Spinal cord (tissue), 10 donors: Measurements from ENCODE around the gene MORC1. TPM values are rescaled to one million over a fixed set of nuclear protein-coding genes. Genes with fewer than 3 reads are reported as not detected.

ENCODE experiments used
- DNase-seq, 6 donors: peaks; one replicate each; pipeline versions ENCODE4 v3.0.0 to v3.0.0-alpha.2; 2013 to 2015; ENCODE audit warnings: low spot score in 6 of 6, low read depth in 4 of 6
- H3K27ac ChIP-seq: one replicate; pipeline ENCODE4 v1.5.1; 2013; ENCODE audit warnings: low read depth, low read length, control low read depth
- H3K27me3 ChIP-seq: one replicate; pipeline ENCODE4 v1.6.1; 2013; ENCODE audit warnings: low read length; ENCODE audit not compliant: control insufficient read depth, insufficient read depth
- H3K36me3 ChIP-seq: one replicate; pipeline ENCODE4 v1.6.1; 2013; ENCODE audit warnings: low read length; ENCODE audit not compliant: control insufficient read depth, insufficient read depth
- H3K4me1 ChIP-seq: one replicate; pipeline ENCODE4 v1.6.1; 2013; ENCODE audit warnings: low read length; ENCODE audit not compliant: control insufficient read depth, insufficient read depth
- H3K4me3 ChIP-seq: one replicate; pipeline ENCODE4 v1.5.1; 2013; ENCODE audit warnings: low read depth, low read length, control low read depth
- H3K9me3 ChIP-seq: one replicate; pipeline ENCODE4 v1.6.1; 2013; ENCODE audit warnings: low read length; ENCODE audit not compliant: control insufficient read depth, insufficient read depth
- WGBS: methylation state at CpG from one replicate; pipeline ENCODE4 v1.1.5; 2013; ENCODE audit warnings: missing lambda C conversion rate; ENCODE audit not compliant: insufficient coverage; 5-methylcytosine and 5-hydroxymethylcytosine counted together
- polyA plus RNA-seq, 2 donors: library from polyadenylated mRNA; unstranded; fragments of 120-200 nt; gene quantifications; one replicate each; pipeline ENCODE4 v1.2.1, GENCODE V29; 2013; ENCODE audit not compliant: insufficient read length in 2 of 2
- small RNA-seq: library from RNA; depleted of rRNA; stranded (forward); fragments of <200 nt; gene quantifications from one replicate; pipeline ENCODE3, GENCODE V24; 2014; ENCODE audit warnings: low replicate concordance
- total RNA-seq, 2 donors: library from RNA; depleted of rRNA in 1 of 2; stranded (reverse); fragments of 120-200 nt in 1 of 2; fragments of >200 nt in 1 of 2; gene quantifications; one replicate each; pipeline versions ENCODE4 v1.2.3 to v1.2.4, GENCODE V29; 2013 to 2014
- donor health status: healthy.

Gene MORC1
- total and polyA plus RNA-seq, 4 donors, result 0.06 to 0.59 (median 0.11) TPM

DNA sequence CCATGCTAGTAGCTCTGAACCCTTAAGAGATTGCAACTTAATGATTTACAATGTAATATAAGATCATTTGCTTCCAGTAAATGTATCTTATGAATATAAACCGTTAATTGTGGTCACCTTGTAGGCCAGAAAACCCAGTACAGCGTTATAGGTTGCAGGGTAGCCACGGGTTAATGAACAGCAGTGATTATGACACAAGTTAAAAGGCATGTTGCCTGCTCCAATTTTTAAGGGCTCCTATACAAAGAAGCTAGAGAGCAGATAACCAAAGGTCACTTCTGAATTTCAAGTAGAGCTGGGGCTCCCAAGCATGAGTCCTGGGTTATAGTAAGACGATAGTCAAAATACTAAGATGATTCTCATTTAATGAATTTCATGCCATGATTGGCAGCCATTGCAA, 177.8 kb downstream of the MORC1 start:
- Histone ChIP-seq H3K36me3 (no peaks in the 10 kb centered on the region), H3K4me3 (no peak overlapping the region), H3K27me3 (no peaks in the 10 kb centered on the region), H3K27ac (no peak overlapping the region), H3K9me3 (no peaks in the 10 kb centered on the region), H3K4me1 (no peaks in the 10 kb centered on the region)
- 91% methylated on average over 3 of the region's 4 CpGs for WGBS
- DNase-seq, result no peak

- H3K4me3 ChIP-seq, result no peak overlapping the region
- H3K27ac ChIP-seq, result no peak overlapping the region
- H3K27me3 ChIP-seq, result no peaks in the 10 kb centered on the region
- H3K4me1 ChIP-seq, result no peaks in the 10 kb centered on the region
- no peaks in the 10 kb centered on the region for H3K36me3 ChIP-seq
- 82% methylated on average over 5 of the region's 8 CpGs for WGBS
- DNase-seq, result no peak
- no peaks in the 10 kb centered on the region for H3K9me3 ChIP-seq
Observed at GRCh38 chr3:108936924-108937689, 180.8 kb downstream of the MORC1 start.

DNA sequence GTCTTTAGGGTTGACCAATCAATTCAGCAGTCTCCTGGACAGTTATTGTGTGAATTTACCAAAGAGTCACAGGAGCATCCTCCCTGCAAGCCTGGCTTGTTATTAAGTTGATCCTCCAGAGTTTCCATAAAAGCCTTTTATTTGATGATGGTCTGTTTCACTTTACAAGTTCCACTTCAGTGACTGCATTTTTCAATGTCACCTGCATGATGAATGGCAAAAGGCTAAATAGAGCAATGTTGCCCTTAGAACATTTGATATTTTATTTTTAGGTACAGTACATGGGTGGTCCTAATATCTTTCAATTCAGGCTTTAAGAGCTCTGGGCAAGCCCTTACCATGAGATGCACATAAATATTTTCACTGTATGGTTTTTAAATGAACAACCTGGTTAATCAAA, 186.9 kb downstream of the MORC1 start:
- no peak for DNase-seq
- Histone ChIP-seq H3K4me1 (no peaks in the 10 kb centered on the region), H3K27me3 (no peaks in the 10 kb centered on the region), H3K9me3 (no peaks in the 10 kb centered on the region), H3K36me3 (no peaks in the 10 kb centered on the region), H3K27ac (no peak overlapping the region), H3K4me3 (no peak overlapping the region)

- Histone ChIP-seq H3K4me1 (no peaks in the 10 kb centered on the region), H3K27me3 (no peaks in the 10 kb centered on the region), H3K9me3 (no peaks in the 10 kb centered on the region), H3K4me3 (no peak overlapping the region), H3K36me3 (no peaks in the 10 kb centered on the region), H3K27ac (no peak overlapping the region)
- WGBS, result no CpG with 5 or more reads among the region's 3 CpGs
- no peak for DNase-seq
Observed at GRCh38 chr3:108918866-108919265, 199.1 kb downstream of the MORC1 start.

- 21% methylated on average over 3 of the region's 6 CpGs for WGBS
- H3K9me3 ChIP-seq, result no peaks in the 10 kb centered on the region
- H3K27ac ChIP-seq, result no peak overlapping the region
- peak in 5 of 6 donors; percentile 17 to 87 (median 23) for DNase-seq
- H3K4me3 ChIP-seq, result no peak overlapping the region
- H3K4me1 ChIP-seq, result no peaks in the 10 kb centered on the region
- H3K36me3 ChIP-seq, result no peaks in the 10 kb centered on the region
- no peaks in the 10 kb centered on the region for H3K27me3 ChIP-seq
Observed at GRCh38 chr3:108914774-108915641, 202.9 kb downstream of the MORC1 start.

DNA sequence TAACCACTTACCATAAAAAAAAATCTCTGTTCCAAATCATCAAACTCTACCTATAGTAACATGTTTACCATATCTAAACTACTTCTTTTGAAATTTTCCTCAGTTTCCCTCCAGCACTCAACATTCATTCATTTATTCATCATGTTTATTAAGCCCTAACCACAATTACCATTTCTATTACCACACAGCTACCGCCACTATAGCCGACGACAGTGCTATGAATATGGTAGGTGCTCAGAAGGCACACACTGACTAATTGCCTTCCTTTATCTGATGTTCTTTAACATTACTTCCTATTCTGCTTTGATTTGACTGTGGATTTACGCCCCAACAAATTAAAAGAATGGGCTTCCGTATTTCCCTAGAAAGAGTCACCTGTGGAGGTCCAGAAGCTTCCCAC, 208.1 kb downstream of the MORC1 start:
- H3K27ac ChIP-seq, result no peak overlapping the region
- no peaks in the 10 kb centered on the region for H3K4me1 ChIP-seq
- no peak for DNase-seq
- no peak overlapping the region for H3K4me3 ChIP-seq
- no peaks in the 10 kb centered on the region for H3K9me3 ChIP-seq
- H3K27me3 ChIP-seq, result no peaks in the 10 kb centered on the region
- 95% methylated on average over 5 of the region's 5 CpGs for WGBS
- H3K36me3 ChIP-seq, result no peaks in the 10 kb centered on the region

Small RNA genes lying within 50 kb of the gene (small RNA-seq; reads per million reads assigned to genes)
- 0.06 reads per million for gene RF00012

Other genes starting within 250 kb of the MORC1 start
- under 1 TPM in 1 of 2 donors, not detected in 1; 0.20 TPM for gene GUCA1C, start 164.3 kb downstream of the MORC1 start, total RNA-seq
- gene GUCA1C, start 164.3 kb downstream of the MORC1 start, polyA plus RNA-seq, result not detected
- not detected for gene C3orf85, start 18.6 kb upstream of the MORC1 start, total RNA-seq
- under 1 TPM in 1 of 2 donors, not detected in 1; 0.21 TPM for gene C3orf85, start 18.6 kb upstream of the MORC1 start, polyA plus RNA-seq
- gene DPPA2, start 198.4 kb upstream of the MORC1 start, total RNA-seq, result not detected
- under 1 TPM in 1 of 2 donors, not detected in 1; 0.23 TPM for gene DPPA2, start 198.4 kb upstream of the MORC1 start, polyA plus RNA-seq
- 10 to 100 TPM in 1 of 2 donors, 1 to 10 TPM in 1; 5.3 to 10.1 TPM for gene DPPA4, start 219.4 kb upstream of the MORC1 start, total RNA-seq
- 10 to 100 TPM; 15.2 to 17.8 TPM for gene DPPA4, start 219.4 kb upstream of the MORC1 start, polyA plus RNA-seq